NOMO-1 treated with dmso at 0.1 percent for 144 hours (cell line): ENCODE results near the gene SLC44A5.
"Not testable (repeated sequence)": the region's sequence is repeated elsewhere in the genome, so short reads cannot be mapped to it uniquely, and the experiment has no call there.

ENCODE experiments used
- DNase-seq: peaks from one replicate; lab custom pipeline; 2025; ENCODE audit not compliant: unreplicated experiment; lab: John Stamatoyannopoulos, UW

The SLC44A5 gene

GRCh38 chr1:75469586-75470173 is 141.2 kb downstream of the SLC44A5 start:
- DNase-seq: no peak

GRCh38 chr1:75461808-75462325 is 149.0 kb downstream of the SLC44A5 start:
- DNase-seq: no peak

DNA sequence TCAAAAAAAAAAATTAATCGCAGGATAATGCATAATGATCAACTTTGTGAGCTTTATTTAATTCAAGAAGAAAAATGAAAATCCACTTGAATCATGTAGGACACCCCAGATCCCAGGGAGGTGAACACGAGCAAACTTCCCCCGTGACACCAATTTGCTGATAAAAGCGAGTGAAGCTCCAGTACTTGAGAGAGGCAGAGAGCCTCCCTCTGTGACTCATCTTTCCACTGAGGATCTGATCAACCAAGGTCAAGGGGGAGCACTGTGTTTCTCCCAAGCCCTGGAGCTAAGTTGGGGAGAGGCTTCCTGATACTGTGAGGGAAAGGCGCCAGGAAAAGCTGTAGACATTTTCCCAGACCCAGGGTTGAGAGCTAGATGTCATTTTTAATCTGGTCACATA is 160.9 kb downstream of the SLC44A5 start:
- DNase-seq: no peak

- no peak for DNase-seq
Observed at GRCh38 chr1:75444220-75444619, 166.7 kb downstream of the SLC44A5 start.

- no peak for DNase-seq
Observed at GRCh38 chr1:75440274-75440673, 170.6 kb downstream of the SLC44A5 start.

- DNase-seq: no peak
Observed at GRCh38 chr1:75438355-75438754, 172.6 kb downstream of the SLC44A5 start.

GRCh38 chr1:75431843-75432242 is 179.1 kb downstream of the SLC44A5 start:
- DNase-seq: no peak

- DNase-seq: no peak
Observed at GRCh38 chr1:75430526-75430925, 180.4 kb downstream of the SLC44A5 start.

- DNase-seq: no peak
Observed at GRCh38 chr1:75426688-75427087, 184.2 kb downstream of the SLC44A5 start.

DNA sequence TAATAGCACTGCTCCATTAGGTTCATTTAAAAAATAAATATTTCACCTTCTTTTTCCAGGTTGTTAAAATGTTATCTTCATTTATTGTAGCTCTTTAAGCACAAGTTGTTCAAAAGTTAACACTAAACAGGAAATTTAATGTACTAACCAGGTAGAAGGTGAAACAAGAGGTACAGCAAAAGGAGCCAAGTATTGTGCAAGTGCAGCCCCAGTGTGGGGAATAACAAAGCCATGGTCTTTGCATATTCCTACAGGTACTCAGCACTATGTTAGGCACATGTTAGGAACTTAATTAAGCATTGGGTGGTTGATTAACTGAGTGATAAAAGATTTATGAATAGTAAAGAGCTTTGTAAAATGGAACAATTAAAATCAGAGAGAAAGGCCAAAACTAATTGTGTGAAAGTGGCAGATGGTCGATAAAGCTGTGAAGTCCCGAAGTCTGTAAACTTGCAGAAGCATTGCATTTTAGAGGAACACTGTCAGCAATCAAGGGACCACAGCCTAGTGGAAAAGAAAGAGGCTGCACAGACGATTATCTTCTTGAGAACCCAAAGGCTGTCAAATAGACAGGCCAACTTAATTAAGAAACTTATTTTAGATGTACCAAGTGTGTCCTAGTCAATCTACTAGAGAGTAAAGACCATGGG is 185.8 kb downstream of the SLC44A5 start:
- no peak for DNase-seq

DNA sequence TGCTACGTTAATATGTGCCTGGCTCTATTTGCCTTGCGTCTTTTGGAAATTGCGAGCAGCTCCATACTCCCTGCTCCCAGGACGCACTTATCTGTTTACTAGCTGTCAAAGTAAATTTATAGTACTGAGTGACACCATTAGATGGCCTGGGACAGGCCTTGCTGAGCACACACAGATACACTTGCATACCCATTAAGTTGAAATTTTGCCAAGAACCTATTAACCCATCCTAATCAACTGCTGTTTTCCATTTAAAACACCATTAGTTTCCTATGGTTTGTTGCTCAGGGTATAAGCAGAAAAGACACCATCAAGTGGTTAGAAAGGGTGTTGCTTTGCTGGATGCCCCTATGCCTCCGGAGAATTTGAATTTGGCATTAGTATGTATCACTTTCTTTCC is 187.3 kb downstream of the SLC44A5 start:
- no peak for DNase-seq

DNA sequence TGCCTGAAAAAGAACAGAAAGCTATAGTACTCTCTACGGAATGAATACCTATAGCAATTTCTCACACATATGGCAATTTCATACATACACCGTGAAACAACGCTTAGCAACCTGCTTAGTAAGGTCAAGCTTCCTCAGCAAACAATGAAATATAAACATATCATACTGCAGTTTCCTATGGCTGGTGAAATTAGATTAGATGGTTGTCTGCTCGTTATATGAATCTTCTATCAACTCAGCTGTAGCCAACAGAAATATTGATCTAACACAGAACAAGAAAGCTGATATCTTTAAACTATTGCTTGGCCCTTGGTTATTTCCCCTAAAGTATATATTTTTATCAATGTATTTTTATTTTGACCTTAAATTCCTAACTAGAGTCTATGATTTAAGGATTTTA is 187.8 kb downstream of the SLC44A5 start:
- no peak for DNase-seq

- DNase-seq: no peak
Observed at GRCh38 chr1:75421371-75421770, 189.5 kb downstream of the SLC44A5 start.

DNA sequence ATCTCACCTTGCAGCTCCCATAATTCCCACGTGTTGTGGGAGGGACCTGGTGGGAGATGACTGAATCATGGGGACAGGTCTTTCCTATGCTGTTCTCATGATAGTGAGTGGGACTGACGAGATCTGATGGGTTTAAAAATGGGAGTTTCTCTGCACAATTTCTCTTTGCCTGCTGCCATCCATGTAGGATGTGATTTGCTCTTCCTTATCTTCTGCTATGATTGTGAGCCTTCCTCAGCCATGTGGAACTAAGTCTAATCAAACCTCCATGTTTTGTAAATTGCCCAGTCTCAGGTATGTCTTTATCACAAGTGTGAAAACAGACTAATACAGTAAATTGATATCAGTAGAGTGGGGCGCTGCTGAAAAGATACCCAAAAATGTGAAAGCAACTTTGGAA is 195.7 kb downstream of the SLC44A5 start:
- DNase-seq: no peak

DNA sequence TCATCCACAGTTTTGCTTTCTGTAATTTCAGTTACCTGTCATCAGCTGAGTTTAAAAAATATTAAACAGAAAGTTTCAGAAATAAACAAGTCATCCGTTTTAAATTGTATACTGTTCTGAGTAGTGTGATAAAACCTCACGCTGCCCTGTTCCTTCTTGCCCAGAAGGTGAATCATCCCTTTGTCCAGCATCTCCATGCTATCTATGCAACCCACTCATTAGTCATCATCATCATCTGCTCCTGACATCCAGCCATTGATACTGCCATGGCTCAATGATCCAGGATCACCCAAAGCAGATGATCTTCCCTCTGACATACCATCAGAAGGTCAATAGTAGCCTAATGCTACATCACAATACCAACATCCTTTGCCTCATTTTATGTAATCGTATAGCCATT is 198.3 kb downstream of the SLC44A5 start:
- no peak for DNase-seq

GRCh38 chr1:75404681-75405080 is 206.2 kb downstream of the SLC44A5 start:
- DNase-seq: not testable (repeated sequence)

GRCh38 chr1:75403147-75403646 is 207.7 kb downstream of the SLC44A5 start:
- DNase-seq: not testable (repeated sequence)

DNA sequence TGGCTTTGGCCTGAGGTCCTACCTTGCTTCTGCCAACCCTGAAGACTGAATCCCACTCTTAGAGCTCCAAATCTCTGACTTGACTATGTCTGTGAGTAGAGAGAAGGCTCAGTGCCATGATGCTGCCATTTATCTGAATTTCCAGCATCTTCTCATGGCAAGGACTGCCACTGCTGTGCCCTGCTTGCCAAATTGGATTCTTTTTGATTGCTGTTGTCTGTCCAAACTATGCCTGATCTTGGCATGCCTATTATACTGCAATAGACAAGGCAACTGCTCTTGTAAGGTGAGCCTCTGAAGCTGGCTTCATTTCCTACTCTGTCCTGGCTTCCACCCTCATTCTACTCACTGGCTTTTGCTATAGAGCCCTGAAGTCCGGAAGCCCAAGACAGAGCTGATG is 210.2 kb downstream of the SLC44A5 start:
- no peak for DNase-seq

- no peak for DNase-seq
Observed at GRCh38 chr1:75396745-75397144, 214.2 kb downstream of the SLC44A5 start.

- no peak for DNase-seq
Observed at GRCh38 chr1:75396260-75396659, 214.7 kb downstream of the SLC44A5 start.

DNA sequence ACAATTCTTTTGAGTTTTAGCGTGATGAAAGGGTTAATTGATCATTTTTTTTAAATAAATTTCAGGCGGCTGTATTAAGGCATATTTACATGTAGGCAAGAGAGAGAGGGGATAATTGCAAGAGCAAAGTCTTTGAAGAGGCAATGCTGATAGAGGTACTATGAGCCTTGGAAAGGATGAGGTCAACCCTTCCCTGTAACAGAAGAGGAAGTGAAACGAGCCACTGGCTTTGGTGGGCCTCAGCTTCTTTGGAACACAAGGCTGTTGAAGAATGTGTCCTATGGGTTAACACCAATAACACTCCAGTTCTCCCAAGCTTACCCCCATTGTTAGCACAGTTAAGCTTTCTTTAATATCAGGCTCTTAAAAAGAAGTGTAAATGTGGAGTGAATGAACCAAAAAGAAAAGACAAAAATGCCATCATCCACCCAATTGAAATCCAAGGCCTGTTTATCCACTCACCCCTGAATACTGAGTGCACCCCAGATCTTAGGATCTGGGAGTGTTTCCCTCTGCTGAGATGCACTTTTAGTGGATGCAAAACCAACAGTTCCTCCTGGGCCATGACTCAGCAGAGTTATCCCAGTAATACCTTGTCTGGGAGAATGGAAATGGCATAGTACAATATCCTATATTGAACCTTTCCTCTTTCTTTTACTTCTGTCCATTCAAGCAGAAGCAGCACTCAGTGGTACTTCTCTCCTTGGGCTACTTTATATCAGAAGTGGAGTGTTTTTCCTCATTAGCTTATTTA is 216.4 kb downstream of the SLC44A5 start:
- DNase-seq: no peak

GRCh38 chr1:75392278-75392677 is 218.6 kb downstream of the SLC44A5 start:
- DNase-seq: no peak
